DOHH2 (cell line): Measurements from ENCODE around the gene C3orf22.

Experiments
- CTCF ChIP-seq: fragments of 200-600 bp; sonication (generic); IDR thresholded peaks from one replicate; pipeline ENCODE4 v1.5.1; 2014; ENCODE audit warnings: antibody characterized with exemption, mild to moderate bottlenecking, low read depth, low read length; ENCODE audit not compliant: poor library complexity, severe bottlenecking
- EZH2phosphoT487 ChIP-seq: fragments of 200-600 bp; sonication (generic); IDR thresholded peaks from 2 replicates; pipeline ENCODE4 v1.6.1; 2017; ENCODE audit warnings: borderline replicate concordance, mild to moderate bottlenecking, antibody characterized with exemption, low read length, moderate library complexity, mixed read lengths

DNA sequence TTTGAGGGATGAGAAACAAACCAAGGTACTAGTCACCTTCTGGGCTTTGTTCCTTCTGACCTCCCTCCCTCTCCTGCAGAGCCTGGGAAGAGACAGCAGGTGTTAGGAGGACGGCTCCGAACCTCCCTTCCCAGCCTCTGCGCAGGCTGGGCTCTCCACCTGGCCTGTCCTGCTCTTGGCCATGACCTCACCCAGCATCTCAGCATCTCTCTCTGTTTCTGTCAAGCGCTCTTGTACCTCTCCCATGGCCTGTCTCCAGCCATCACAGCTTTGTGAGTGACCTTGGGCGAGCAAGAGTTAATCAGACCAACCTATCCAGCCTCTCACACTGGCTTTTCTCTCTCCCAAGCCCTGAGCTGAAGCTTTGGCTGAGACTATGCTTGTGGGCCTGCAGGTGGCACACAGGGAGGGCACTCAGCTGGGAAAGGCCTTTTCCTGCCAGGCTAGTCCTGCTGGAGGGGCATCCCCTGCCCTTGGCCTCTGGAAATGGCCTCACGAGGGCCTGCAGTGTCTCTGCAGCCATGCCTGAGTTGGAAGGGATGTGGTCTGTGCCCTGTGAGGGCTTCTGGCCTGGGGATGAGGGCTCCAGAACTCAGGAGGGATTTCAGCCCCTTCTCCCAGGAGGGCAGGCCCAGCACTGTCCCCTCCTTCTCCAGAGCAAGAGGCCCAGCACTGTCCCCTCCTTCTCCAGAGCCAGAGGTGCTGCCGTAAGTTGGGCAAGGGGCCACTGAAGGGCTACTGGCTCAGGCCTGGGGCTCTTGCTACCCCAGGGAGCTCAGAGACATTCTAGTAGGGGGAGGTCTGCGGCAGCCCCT is 32.7 kb downstream of the C3orf22 start:
- TF ChIP-seq CTCF: no peak
- no peak for TF ChIP-seq EZH2phosphoT487
